Esophagus muscularis mucosa (tissue), 4 donors: ENCODE results near the gene TMCO6.

Experiments
- CTCF ChIP-seq, 3 experiments: fragments of 200-600 bp in 2 of 3; fragments of 450-650 bp in 1 of 3; sonication (generic) in 2 of 3; IDR thresholded peaks; one replicate each; pipeline ENCODE4 v1.5.1; 2017 to 2019; ENCODE audit warnings: antibody characterized with exemption in 3 of 3, mild to moderate bottlenecking in 2 of 3, moderate library complexity in 1 of 3
- EP300 ChIP-seq: sonication (generic); formaldehyde crosslinking; IDR thresholded peaks from one replicate; pipeline ENCODE4 v1.6.1; 2017; ENCODE audit warnings: antibody characterized with exemption
- POLR2AphosphoS5 ChIP-seq, 2 donors: sonication (generic); formaldehyde crosslinking; IDR thresholded peaks; one replicate each; pipeline ENCODE4 v1.6.1; 2017; ENCODE audit warnings: antibody characterized with exemption in 2 of 2

DNA sequence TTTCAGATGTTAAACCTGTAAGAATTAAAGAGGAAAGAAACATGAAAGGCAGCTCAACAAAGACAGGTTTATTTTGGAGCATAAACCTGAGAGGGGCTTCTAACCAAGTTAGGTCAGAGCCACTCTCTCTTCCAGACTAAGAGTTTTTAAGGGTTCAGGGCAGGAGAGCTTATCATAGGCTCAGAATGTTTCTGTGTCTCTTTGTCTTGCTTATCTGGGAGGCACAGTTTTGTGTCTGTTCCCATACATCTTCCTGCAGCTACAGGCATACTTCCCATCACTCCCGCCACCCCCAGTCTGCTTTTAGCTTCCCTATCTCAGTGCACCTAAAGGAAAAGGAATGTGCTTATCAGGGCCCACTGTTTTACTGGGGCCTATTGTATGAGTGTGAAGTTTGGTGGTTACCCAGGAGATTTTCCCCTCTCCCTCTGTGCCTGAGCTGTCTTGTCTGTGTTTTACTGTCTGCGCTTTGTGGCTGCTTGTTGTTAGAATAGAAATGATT is 28.2 kb upstream of the TMCO6 start:
- no peak for TF ChIP-seq POLR2AphosphoS5 (IDR thresholded peaks at IDR 0.05)
- no peak for TF ChIP-seq CTCF (IDR thresholded peaks at IDR 0.05)
- TF ChIP-seq EP300: no peak
